ENCODE measurements around the gene PPCDC. TPM values are rescaled to one million over a fixed set of nuclear protein-coding genes. Genes with fewer than 3 reads are reported as not detected.

The PPCDC gene
- polyA plus RNA-seq, 3 donors: 14.2 to 33.7 (median 18.7) TPM

DNA sequence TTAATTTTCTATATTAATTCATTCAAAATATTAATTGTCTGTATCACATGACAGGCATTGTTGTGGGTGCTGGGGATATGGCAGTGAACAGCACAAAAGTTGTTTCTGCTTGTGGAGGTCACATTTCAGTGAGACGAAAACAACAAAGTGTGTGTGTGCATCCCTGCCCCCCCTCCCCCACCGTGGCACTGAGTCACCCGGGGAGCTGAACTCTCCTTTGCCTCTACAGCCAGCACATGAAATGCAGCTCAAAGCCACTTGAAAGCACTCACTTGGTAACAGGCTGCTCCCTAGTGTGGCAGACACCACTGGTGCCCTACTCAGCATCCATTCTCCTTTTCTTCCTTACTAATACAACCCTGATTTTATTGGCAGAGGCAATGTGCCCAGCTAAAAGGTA, 44.9 kb upstream of the PPCDC start:
- no peak overlapping the region for H3K27ac Mint-ChIP-seq
- WGBS (ENCODE audit: insufficient coverage): 38% methylated on average over 2 of the region's 3 CpGs

DNA sequence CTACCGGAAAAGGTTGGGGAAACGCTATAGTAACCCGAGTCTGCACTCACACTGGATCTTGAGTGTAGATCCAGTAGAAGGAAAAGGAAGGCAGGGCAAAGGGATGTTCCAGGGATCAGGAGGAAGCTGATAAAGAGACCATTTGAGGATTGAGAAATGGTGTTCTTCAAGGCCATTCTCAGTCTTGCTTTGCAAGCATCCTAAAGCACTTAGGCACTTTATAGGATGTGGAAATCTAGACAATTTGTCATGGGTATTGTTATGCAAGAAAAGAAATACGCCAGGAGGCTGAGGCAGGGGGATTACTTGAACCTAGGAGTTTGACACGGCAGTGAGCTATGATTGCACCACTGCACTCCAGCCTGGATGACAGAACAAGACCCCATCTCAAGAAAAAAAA, 41.2 kb upstream of the PPCDC start:
- intact Hi-C loops (cut with micrococcal nuclease): no loop called here
- TF ChIP-seq, protein P1, sequence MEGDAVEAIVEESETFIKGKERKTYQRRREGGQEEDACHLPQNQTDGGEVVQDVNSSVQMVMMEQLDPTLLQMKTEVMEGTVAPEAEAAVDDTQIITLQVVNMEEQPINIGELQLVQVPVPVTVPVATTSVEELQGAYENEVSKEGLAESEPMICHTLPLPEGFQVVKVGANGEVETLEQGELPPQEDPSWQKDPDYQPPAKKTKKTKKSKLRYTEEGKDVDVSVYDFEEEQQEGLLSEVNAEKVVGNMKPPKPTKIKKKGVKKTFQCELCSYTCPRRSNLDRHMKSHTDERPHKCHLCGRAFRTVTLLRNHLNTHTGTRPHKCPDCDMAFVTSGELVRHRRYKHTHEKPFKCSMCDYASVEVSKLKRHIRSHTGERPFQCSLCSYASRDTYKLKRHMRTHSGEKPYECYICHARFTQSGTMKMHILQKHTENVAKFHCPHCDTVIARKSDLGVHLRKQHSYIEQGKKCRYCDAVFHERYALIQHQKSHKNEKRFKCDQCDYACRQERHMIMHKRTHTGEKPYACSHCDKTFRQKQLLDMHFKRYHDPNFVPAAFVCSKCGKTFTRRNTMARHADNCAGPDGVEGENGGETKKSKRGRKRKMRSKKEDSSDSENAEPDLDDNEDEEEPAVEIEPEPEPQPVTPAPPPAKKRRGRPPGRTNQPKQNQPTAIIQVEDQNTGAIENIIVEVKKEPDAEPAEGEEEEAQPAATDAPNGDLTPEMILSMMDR (IDR thresholded peaks at IDR 0.05): no peak

More for the DNA sequence above, 44.9 kb upstream of the PPCDC start:
- Mint-ChIP-seq H3K36me3 (no peaks in the 10 kb centered on the region), H3K9me3 (peaks cover 0 to 8% (median 0%) of the 10 kb centered on the region in 7 donors), H3K4me1 (no peaks in the 10 kb centered on the region), H3K27me3 (ENCODE audit: low read depth in 3 of 3) (peaks cover 10 to 22% (median 13%) of the 10 kb centered on the region in 3 donors), H3K4me3 (no peak overlapping the region)
- Histone ChIP-seq H4K20me1 (ENCODE audit: insufficient read depth, low read length) (no peaks in the 10 kb centered on the region), H3K9me3 (replicated peaks in 1 of 2; ENCODE audit: control insufficient read depth in 1 of 2, insufficient read depth in 1 of 2, low read length in 2 of 2) (no peaks in the 10 kb centered on the region), H3K79me2 (ENCODE audit: insufficient read depth, low read length) (no peaks in the 10 kb centered on the region), H3K4me3 (replicated peaks in 1 of 3; ENCODE audit: low read depth in 2 of 3, low read length in 3 of 3) (no peak overlapping the region), H3K27me3 (ENCODE audit: control insufficient read depth in 2 of 2, insufficient read depth in 2 of 2, low read length in 2 of 2) (no peaks in the 10 kb centered on the region), H2AFZ (ENCODE audit: insufficient read depth, low read depth, low read length, poor library complexity, severe bottlenecking) (no peak overlapping the region), H3K4me1 (ENCODE audit: control insufficient read depth in 1 of 2, insufficient read depth in 2 of 2, low read length in 2 of 2) (no peaks in the 10 kb centered on the region), H3K27ac (ENCODE audit: low read depth in 1 of 2, low read length in 2 of 2) (no peak overlapping the region), H3K36me3 (replicated peaks in 1 of 2; ENCODE audit: control insufficient read depth in 1 of 2, insufficient read depth in 2 of 2, low read length in 2 of 2) (no peaks in the 10 kb centered on the region), H3K9ac (ENCODE audit: insufficient read depth, low read length, poor library complexity, severe bottlenecking) (no peak overlapping the region), H3K4me2 (replicated peaks; ENCODE audit: extremely low read depth, low read length, poor library complexity, severe bottlenecking) (no peak overlapping the region)
- intact Hi-C loops (cut with micrococcal nuclease): loop anchor here in 1 of 2 donors (10.0 kb wide), 1 partner anchor 304 kb away; no protein-coding TSS in a partner anchor
- TF ChIP-seq, protein P1 (IDR thresholded peaks at IDR 0.05): no peak
- no peak for DNase-seq

More for the DNA sequence above, 41.2 kb upstream of the PPCDC start:
- WGBS (ENCODE audit: insufficient coverage): 76% methylated on average over 3 of the region's 5 CpGs
- Histone ChIP-seq H3K9me3 (replicated peaks in 1 of 2; ENCODE audit: control insufficient read depth in 1 of 2, insufficient read depth in 1 of 2, low read length in 2 of 2) (no peaks in the 10 kb centered on the region), H3K79me2 (ENCODE audit: insufficient read depth, low read length) (no peaks in the 10 kb centered on the region), H3K4me3 (replicated peaks in 1 of 3; ENCODE audit: low read depth in 2 of 3, low read length in 3 of 3) (no peak overlapping the region), H3K4me1 (ENCODE audit: control insufficient read depth in 1 of 2, insufficient read depth in 2 of 2, low read length in 2 of 2) (no peaks in the 10 kb centered on the region), H2AFZ (ENCODE audit: insufficient read depth, low read depth, low read length, poor library complexity, severe bottlenecking) (no peak overlapping the region), H3K36me3 (replicated peaks in 1 of 2; ENCODE audit: control insufficient read depth in 1 of 2, insufficient read depth in 2 of 2, low read length in 2 of 2) (no peaks in the 10 kb centered on the region), H3K27me3 (ENCODE audit: control insufficient read depth in 2 of 2, insufficient read depth in 2 of 2, low read length in 2 of 2) (peaks cover 0 to 10% of the 10 kb centered on the region in 2 donors), H3K4me2 (replicated peaks; ENCODE audit: extremely low read depth, low read length, poor library complexity, severe bottlenecking) (no peak overlapping the region), H3K27ac (ENCODE audit: low read depth in 1 of 2, low read length in 2 of 2) (no peak overlapping the region), H4K20me1 (ENCODE audit: insufficient read depth, low read length) (no peaks in the 10 kb centered on the region), H3K9ac (ENCODE audit: insufficient read depth, low read length, poor library complexity, severe bottlenecking) (no peak overlapping the region)
- DNase-seq: peak in 1 of 3 donors; percentile 21
- peaks cover 0 to 8% (median 0%) of the 10 kb centered on the region in 7 donors for H3K9me3 Mint-ChIP-seq
- no peaks in the 10 kb centered on the region for H3K36me3 Mint-ChIP-seq
- peaks cover 8% of the 10 kb centered on the region for H3K4me1 Mint-ChIP-seq
- H3K27me3 Mint-ChIP-seq (ENCODE audit: low read depth in 3 of 3): peaks cover 7 to 24% (median 21%) of the 10 kb centered on the region in 3 donors
- no peak overlapping the region for H3K27ac Mint-ChIP-seq
- H3K4me3 Mint-ChIP-seq: no peak overlapping the region

Data from CD14-positive monocyte (primary cell).